GM12878 (cell line): ENCODE measurements around the gene COL20A1. TPM values are rescaled to one million over a fixed set of nuclear protein-coding genes. Genes with fewer than 3 reads are reported as not detected.

ENCODE experiments used
- ATAC-seq: fragments of 200-7000 bp; cut with Tn5 transposase; 3 replicates; pipeline ENCODE4 v1.9.1; 2020; ENCODE audit warnings: mild to moderate bottlenecking, moderate library complexity
- BruUV-seq: library from RNA; stranded (reverse); fragments of 400-500 nt; replicated peaks from 2 replicates; lab custom pipeline; 2021; lab: Mats Ljungman, UMichigan
- CTCF ChIA-PET: fragments of 300-600 bp; sonication (Branson Sonifier 250); formaldehyde crosslinking; extraction: SDS; loops from one replicate; lab custom pipeline; 2021; ENCODE audit warnings: inconsistent platforms; lab: Yijun Ruan, JAX
- POLR2A ChIA-PET: fragments of 350-600 bp; formaldehyde crosslinking; extraction: SDS; loops from one replicate; lab custom pipeline; 2021; ENCODE audit warnings: inconsistent platforms; lab: Charles Lee
- RAD21 ChIA-PET: fragments of 300-600 bp; sonication (Branson Sonifier 250); formaldehyde crosslinking; loops from one replicate; lab custom pipeline; 2023; ENCODE audit warnings: antibody characterized with exemption; ENCODE audit not compliant: unreplicated experiment; lab: Charles Lee
- SMC1A ChIA-PET: fragments of 300-600 bp; sonication (Branson Sonifier 250); formaldehyde crosslinking; loops from one replicate; lab custom pipeline; 2023; ENCODE audit not compliant: unreplicated experiment, uncharacterized antibody; lab: Charles Lee
- DNase-seq: peaks from one replicate; pipeline ENCODE4 v3.0.0-alpha.2; 2011; ENCODE audit warnings: low read depth, low spot score
- FAIRE-seq: peaks from 3 replicates; lab custom pipeline; 2011; peaks lifted over from hg19 to GRCh38; lab: Jason Lieb, UNC
- H2AFZ ChIP-seq: 2 replicates; pipeline ENCODE4 v1.6.0; 2011; ENCODE audit warnings: low read depth, low read length, control low read depth; ENCODE audit not compliant: control insufficient read depth
- H3K27ac ChIP-seq: 2 replicates; pipeline ENCODE4 v1.5.1; 2011; ENCODE audit warnings: control low read depth; ENCODE audit not compliant: control insufficient read depth, insufficient read depth
- H3K27me3 ChIP-seq, 2 experiments: replicated peaks in 1 of 2; 2 replicates each; pipeline versions ENCODE4 v1.6.0 to v1.6.1; 2011; ENCODE audit warnings: low read length in 1 of 2; ENCODE audit not compliant: control insufficient read depth in 2 of 2, insufficient read depth in 2 of 2
- H3K36me3 ChIP-seq, 2 experiments: 2 replicates each; pipeline ENCODE4 v1.5.1; 2011; ENCODE audit warnings: low read length in 1 of 2; ENCODE audit not compliant: control insufficient read depth in 2 of 2, insufficient read depth in 2 of 2
- H3K4me1 ChIP-seq: 2 replicates; pipeline ENCODE4 v1.6.1; 2011; ENCODE audit warnings: mild to moderate bottlenecking, low read length, moderate library complexity, mixed read lengths; ENCODE audit not compliant: control insufficient read depth, insufficient read depth
- H3K4me2 ChIP-seq: 2 replicates; pipeline ENCODE4 v1.6.0; 2011; ENCODE audit warnings: control low read depth; ENCODE audit not compliant: control insufficient read depth, insufficient read depth
- H3K4me3 ChIP-seq: fragments of 200-600 bp; sonication (generic); 2 replicates; pipeline ENCODE4 v1.5.1; 2016
- H3K79me2 ChIP-seq: 2 replicates; pipeline ENCODE4 v1.6.0; 2011; ENCODE audit warnings: low read length; ENCODE audit not compliant: control insufficient read depth, insufficient read depth
- H3K9ac ChIP-seq: 2 replicates; pipeline ENCODE4 v1.8.0; 2011; ENCODE audit warnings: low read length, control low read depth, mixed read lengths; ENCODE audit not compliant: control insufficient read depth, insufficient read depth
- H3K9me3 ChIP-seq: replicated peaks from 3 replicates; pipeline ENCODE4 v1.5.1; 2011; ENCODE audit warnings: mild to moderate bottlenecking, low read length; ENCODE audit not compliant: control insufficient read depth, insufficient read depth
- H4K20me1 ChIP-seq: 2 replicates; pipeline ENCODE4 v1.6.0; 2011; ENCODE audit not compliant: control insufficient read depth, insufficient read depth
- EGR1 ChIP-seq, 2 experiments: IDR thresholded peaks; 1 replicate in 1 of 2; 2 replicates in 1 of 2; pipeline ENCODE4 v1.6.1; 2011 to 2012; ENCODE audit warnings: low read depth in 2 of 2, low read length in 2 of 2, borderline replicate concordance in 1 of 2, mild to moderate bottlenecking in 1 of 2, moderate library complexity in 1 of 2
- ESRRA ChIP-seq: IDR thresholded peaks from 2 replicates; pipeline ENCODE4 v1.6.1; 2012; ENCODE audit warnings: mild to moderate bottlenecking, low read length, improper control_type of control experiment
- EZH2 ChIP-seq: IDR thresholded peaks from 2 replicates; pipeline ENCODE4 v1.6.1; 2012; ENCODE audit warnings: low read depth, mild to moderate bottlenecking, control low read depth, inconsistent platforms, low read length, borderline replicate concordance; ENCODE audit not compliant: control insufficient read depth
- FOXM1 ChIP-seq: IDR thresholded peaks from 2 replicates; pipeline ENCODE4 v1.6.1; 2012; ENCODE audit warnings: low read depth, mild to moderate bottlenecking, inconsistent platforms, low read length, moderate library complexity
- GATAD2B ChIP-seq: fragments of 450-650 bp; conservative IDR thresholded peaks from 2 replicates; pipeline ENCODE4 v1.6.1; 2017; ENCODE audit warnings: low read depth, mild to moderate bottlenecking, moderate library complexity
- HSF1 ChIP-seq: fragments of 150-350 bp; IDR thresholded peaks from 2 replicates; pipeline ENCODE4 v1.6.1; 2014; ENCODE audit warnings: mild to moderate bottlenecking, low read depth, low read length
- IKZF1 ChIP-seq: fragments of 450-650 bp; conservative IDR thresholded peaks from 2 replicates; pipeline ENCODE4 v1.6.1; 2017; ENCODE audit warnings: antibody characterized with exemption, mild to moderate bottlenecking
- LARP7 ChIP-seq: fragments of 450-650 bp; IDR thresholded peaks from 2 replicates; pipeline ENCODE4 v1.6.1; 2017; ENCODE audit warnings: mild to moderate bottlenecking
- NBN ChIP-seq: fragments of 450-650 bp; IDR thresholded peaks from 2 replicates; pipeline ENCODE4 v1.6.1; 2016
- NFYA ChIP-seq: IDR thresholded peaks from 2 replicates; pipeline ENCODE4 v1.6.1; 2011; ENCODE audit warnings: low read depth, mild to moderate bottlenecking, low read length, improper control_type of control experiment, borderline replicate concordance
- SMAD1 ChIP-seq: fragments of 450-650 bp; IDR thresholded peaks from 2 replicates; pipeline ENCODE4 v1.6.1; 2018; ENCODE audit warnings: mild to moderate bottlenecking, low read depth; ENCODE audit not compliant: partially characterized antibody
- SRF ChIP-seq, 2 experiments: IDR thresholded peaks; 2 replicates each; pipeline ENCODE4 v1.6.1; 2011; ENCODE audit warnings: low read depth in 2 of 2, low read length in 2 of 2, mild to moderate bottlenecking in 1 of 2, moderate library complexity in 1 of 2
- STAT1 ChIP-seq: fragments of 450-650 bp; conservative IDR thresholded peaks from 2 replicates; pipeline ENCODE4 v1.6.1; 2014; ENCODE audit warnings: antibody characterized with exemption, mild to moderate bottlenecking
- TARDBP ChIP-seq: IDR thresholded peaks from 2 replicates; pipeline ENCODE4 v1.6.1; 2016; ENCODE audit warnings: borderline replicate concordance
- TCF12 ChIP-seq: IDR thresholded peaks from 2 replicates; pipeline ENCODE4 v1.6.1; 2011; ENCODE audit warnings: low read depth, mild to moderate bottlenecking, low read length
- WGBS: methylation state at CpG from one replicate; pipeline ENCODE4 v1.1.6; 2016; ENCODE audit warnings: low lambda C conversion rate; ENCODE audit not compliant: insufficient replicate concordance, insufficient coverage; ENCODE audit errors: missing lambda C conversion rate; 5-methylcytosine and 5-hydroxymethylcytosine counted together
- in situ Hi-C: fragments of 300-500 bp; cut with MboI; formaldehyde crosslinking; loops from 9 replicates; pipeline ENCODE4 v1.14.3; 2018; ENCODE audit warnings: mixed read lengths
- intact Hi-C: fragments of 100-400 bp; cut with micrococcal nuclease; formaldehyde crosslinking; loops from one replicate; pipeline ENCODE4 v1.14.2; 2022; ENCODE audit not compliant: unreplicated experiment
- polyA plus RNA-seq, 11 experiments: library from polyadenylated mRNA; depleted of rRNA in 4 of 11; unstranded in 6 of 11; stranded (reverse) in 5 of 11; fragments of >200 nt; fragmentation: Nextera tagmentation in 4 of 11; fragmentation: Illumina TruSeq in 1 of 11; extraction: Ambion mirVana in 4 of 11; extraction: Trizol in 1 of 11; gene quantifications; 1 replicate in 1 of 11; 2 replicates in 10 of 11; pipeline versions ENCODE4 v1.2.1 to v1.2.3, GENCODE V29; 2011 to 2016; ENCODE audit warnings: inconsistent platforms in 2 of 11, missing spikeins in 2 of 11, low read depth in 1 of 11
- total RNA-seq, 4 experiments: library from RNA; depleted of rRNA in 3 of 4; stranded (reverse); fragments of >200 nt in 3 of 4; fragmentation: Illumina TruSeq in 1 of 4; extraction: Trizol in 1 of 4; gene quantifications; 2 replicates each; pipeline versions ENCODE4 v1.2.1 to v1.2.3, GENCODE V29; 2013 to 2021
- TF ChIP-seq, protein P1 (sequence below): IDR thresholded peaks from 2 replicates; pipeline ENCODE4 v1.6.1; 2012; ENCODE audit warnings: low read depth, low read length, improper control_type of control experiment

The COL20A1 gene
- total and polyA plus RNA-seq, 10 of the 15 experiments (the other 5 are each of a cell fraction or from before 2014, with no cell fraction given): not detected

DNA sequence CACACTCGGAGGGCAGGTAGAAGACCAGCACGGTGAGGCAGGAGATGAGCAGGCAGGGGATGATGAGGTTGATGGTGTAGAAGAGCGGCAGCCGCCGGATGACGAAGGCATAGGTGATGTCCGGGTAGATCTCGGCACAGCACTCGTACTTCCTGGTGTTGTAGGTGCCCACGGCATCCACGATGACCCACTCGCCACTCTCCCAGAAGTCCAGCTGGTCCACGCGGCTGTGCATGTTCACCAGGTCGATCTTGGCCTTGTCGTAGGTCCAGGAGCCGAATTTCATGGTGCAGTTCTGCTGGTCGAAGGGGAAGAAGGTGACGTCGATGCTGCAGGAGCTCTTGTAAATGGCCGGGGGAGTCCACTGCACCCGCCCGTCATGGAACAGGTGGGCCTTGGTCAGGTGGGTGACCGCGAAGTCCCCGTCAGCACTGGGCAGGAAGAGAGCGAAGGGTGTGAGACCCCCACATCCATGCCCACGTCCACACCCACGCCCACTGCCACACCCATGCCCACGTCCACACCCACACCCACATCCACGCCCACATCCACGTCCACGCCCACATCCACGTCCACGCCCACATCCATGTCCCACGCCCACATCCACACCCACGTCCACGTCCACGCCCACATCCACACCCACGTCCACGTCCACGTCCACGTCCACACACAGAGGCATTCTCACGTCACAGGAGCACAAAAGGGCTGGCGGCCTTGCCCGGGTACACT, 57.8 kb downstream of the COL20A1 start:
- Histone ChIP-seq H3K9me3 (no peaks in the 10 kb centered on the region; the same call in 2 of the 3 replicates), H3K4me3 (no peak overlapping the region), H3K27ac (no peak overlapping the region), H3K4me2 (no peak overlapping the region), H3K27me3 (no peaks in the 10 kb centered on the region), H3K9ac (no peak overlapping the region), H3K36me3 (no peaks in the 10 kb centered on the region), H4K20me1 (no peaks in the 10 kb centered on the region), H3K4me1 (no peaks in the 10 kb centered on the region), H3K79me2 (no peaks in the 10 kb centered on the region), H2AFZ (no peak overlapping the region)
- no TSS peak for BruUV-seq
- 82% methylated on average over 40 of the region's 46 CpGs for WGBS
- ChIA-PET CTCF (no interaction called here), SMC1A (no interaction called here), POLR2A (no interaction called here), RAD21 (no interaction called here)
- ATAC-seq (no peak), FAIRE-seq (no peak), DNase-seq (no peak)
- in situ Hi-C loops: no loop called here
- intact Hi-C loops: no loop called here
- TF ChIP-seq NBN: no peak
- TF ChIP-seq, protein P1, sequence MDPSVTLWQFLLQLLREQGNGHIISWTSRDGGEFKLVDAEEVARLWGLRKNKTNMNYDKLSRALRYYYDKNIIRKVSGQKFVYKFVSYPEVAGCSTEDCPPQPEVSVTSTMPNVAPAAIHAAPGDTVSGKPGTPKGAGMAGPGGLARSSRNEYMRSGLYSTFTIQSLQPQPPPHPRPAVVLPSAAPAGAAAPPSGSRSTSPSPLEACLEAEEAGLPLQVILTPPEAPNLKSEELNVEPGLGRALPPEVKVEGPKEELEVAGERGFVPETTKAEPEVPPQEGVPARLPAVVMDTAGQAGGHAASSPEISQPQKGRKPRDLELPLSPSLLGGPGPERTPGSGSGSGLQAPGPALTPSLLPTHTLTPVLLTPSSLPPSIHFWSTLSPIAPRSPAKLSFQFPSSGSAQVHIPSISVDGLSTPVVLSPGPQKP: no peak
- TF ChIP-seq SMAD1: no peak
- TF ChIP-seq EGR1 (IDR thresholded peaks at IDR 0.05; ENCODE audit: borderline replicate concordance in 1 of 2, low read depth in 2 of 2, low read length in 2 of 2): no peak
- TF ChIP-seq TCF12: no peak
- no peak for TF ChIP-seq GATAD2B
- no peak for TF ChIP-seq IKZF1
- no peak for TF ChIP-seq SRF (IDR thresholded peaks at IDR 0.05; ENCODE audit: low read depth in 2 of 2, low read length in 2 of 2)
- no peak for TF ChIP-seq NFYA
- TF ChIP-seq TARDBP: no peak
- TF ChIP-seq ESRRA: no peak
- no peak for TF ChIP-seq HSF1
- no peak for TF ChIP-seq STAT1
- TF ChIP-seq LARP7: no peak
- no peak for TF ChIP-seq EZH2
- TF ChIP-seq FOXM1: no peak
